H9 (cell line): ENCODE results near the gene RYR1. TPM values are rescaled to one million over a fixed set of nuclear protein-coding genes. Genes with fewer than 3 reads are reported as not detected.
A peak's percentile ranks its signal among the peaks of the same experiment; 100 is the strongest.

Experiments
- DNase-seq: peaks from one replicate; pipeline ENCODE4 v3.0.0-alpha.2; 2017
- H2AFZ ChIP-seq: one replicate; pipeline ENCODE4 v1.6.1; 2013; ENCODE audit warnings: mild to moderate bottlenecking, low read length, control low read depth, moderate library complexity
- H2AK5ac ChIP-seq: 2 replicates; pipeline ENCODE4 v1.6.1; 2013; ENCODE audit warnings: low read length, control low read depth, mixed read lengths; ENCODE audit not compliant: insufficient read length
- H2BK120ac ChIP-seq: one replicate; pipeline ENCODE4 v1.6.1; 2013; ENCODE audit warnings: low read depth, mild to moderate bottlenecking, low read length, control low read depth, inconsistent platforms; ENCODE audit not compliant: poor library complexity, severe bottlenecking
- H2BK12ac ChIP-seq: 2 replicates; pipeline ENCODE4 v1.6.1; 2013; ENCODE audit warnings: low read length, control low read depth, mixed read lengths, low read depth; ENCODE audit not compliant: insufficient read length
- H2BK15ac ChIP-seq: 2 replicates; pipeline ENCODE4 v1.6.1; 2013; ENCODE audit warnings: low read depth, low read length, control low read depth
- H2BK20ac ChIP-seq: one replicate; pipeline ENCODE4 v1.6.1; 2013; ENCODE audit warnings: low read depth, mild to moderate bottlenecking, low read length, control low read depth, inconsistent platforms; ENCODE audit not compliant: poor library complexity, severe bottlenecking
- H2BK5ac ChIP-seq: 2 replicates; pipeline ENCODE4 v1.6.1; 2013; ENCODE audit warnings: low read length, control low read depth, mixed read lengths; ENCODE audit not compliant: insufficient read length
- H3K14ac ChIP-seq: 2 replicates; pipeline ENCODE4 v1.6.1; 2013; ENCODE audit warnings: low read length, control low read depth; ENCODE audit not compliant: insufficient read depth
- H3K18ac ChIP-seq: 2 replicates; pipeline ENCODE4 v1.6.1; 2013; ENCODE audit warnings: low read depth, mild to moderate bottlenecking, mixed read lengths, low read length, control low read depth; ENCODE audit not compliant: insufficient read length
- H3K23ac ChIP-seq: 2 replicates; pipeline ENCODE4 v1.6.1; 2013; ENCODE audit warnings: low read length, control low read depth, mixed read lengths, low read depth; ENCODE audit not compliant: insufficient read length
- H3K23me2 ChIP-seq: 2 replicates; pipeline ENCODE4 v1.6.1; 2013; ENCODE audit warnings: low read depth, mild to moderate bottlenecking, mixed read lengths, low read length, control low read depth; ENCODE audit not compliant: insufficient read length, poor library complexity, severe bottlenecking
- H3K27ac ChIP-seq: 2 replicates; pipeline ENCODE4 v1.5.1; 2013; ENCODE audit warnings: low read length, control low read depth, mixed read lengths, low read depth; ENCODE audit not compliant: insufficient read length
- H3K27me3 ChIP-seq: 2 replicates; pipeline ENCODE4 v1.6.1; 2013; ENCODE audit warnings: low read length, control low read depth, inconsistent platforms; ENCODE audit not compliant: insufficient read depth
- H3K4ac ChIP-seq: 2 replicates; pipeline ENCODE4 v1.6.1; 2013; ENCODE audit warnings: low read depth, mild to moderate bottlenecking, control low read depth, inconsistent platforms, low read length, moderate library complexity
- H3K4me1 ChIP-seq: 2 replicates; pipeline ENCODE4 v1.6.1; 2013; ENCODE audit warnings: low read length, control low read depth, inconsistent platforms; ENCODE audit not compliant: insufficient read depth
- H3K4me2 ChIP-seq: 2 replicates; pipeline ENCODE4 v1.6.1; 2013; ENCODE audit warnings: low read length, control low read depth, mixed read lengths; ENCODE audit not compliant: insufficient read length, insufficient read depth
- H3K56ac ChIP-seq: 2 replicates; pipeline ENCODE4 v1.6.1; 2013; ENCODE audit warnings: low read depth, mild to moderate bottlenecking, mixed read lengths, low read length, control low read depth; ENCODE audit not compliant: insufficient read length
- H3K79me1 ChIP-seq: 2 replicates; pipeline ENCODE4 v1.6.1; 2013; ENCODE audit warnings: low read depth, mild to moderate bottlenecking, moderate library complexity, low read length, control low read depth, inconsistent platforms; ENCODE audit not compliant: insufficient read depth, poor library complexity, severe bottlenecking
- H3K79me2 ChIP-seq: 2 replicates; pipeline ENCODE4 v1.6.1; 2013; ENCODE audit warnings: low read length, control low read depth, inconsistent platforms; ENCODE audit not compliant: insufficient read depth
- H3K9ac ChIP-seq: 2 replicates; pipeline ENCODE4 v1.6.1; 2013; ENCODE audit warnings: low read length, control low read depth, mixed read lengths; ENCODE audit not compliant: insufficient read length; ENCODE audit errors: extremely low read depth
- H3K9me3 ChIP-seq: one replicate; pipeline ENCODE4 v1.6.1; 2013; ENCODE audit warnings: low read depth, low read length, inconsistent platforms; ENCODE audit not compliant: control insufficient read depth
- H3T11ph ChIP-seq: one replicate; pipeline ENCODE4 v1.6.1; 2013; ENCODE audit warnings: mild to moderate bottlenecking, low read length, control low read depth, inconsistent platforms
- H4K20me1 ChIP-seq: one replicate; pipeline ENCODE4 v1.6.1; 2013; ENCODE audit not compliant: control insufficient read depth, insufficient read length, insufficient read depth
- H4K5ac ChIP-seq: 2 replicates; pipeline ENCODE4 v1.6.1; 2013; ENCODE audit warnings: low read depth, mild to moderate bottlenecking, mixed read lengths, low read length, control low read depth; ENCODE audit not compliant: insufficient read length
- H4K8ac ChIP-seq: replicated peaks from 2 replicates; pipeline ENCODE4 v1.6.1; 2013; ENCODE audit warnings: low read length, control low read depth, mixed read lengths, low read depth; ENCODE audit not compliant: insufficient read length
- H4K91ac ChIP-seq: 2 replicates; pipeline ENCODE4 v1.6.1; 2013; ENCODE audit warnings: low read depth, mild to moderate bottlenecking, moderate library complexity, mixed read lengths, low read length, control low read depth; ENCODE audit not compliant: insufficient read length
- H3K27ac Mint-ChIP-seq, 3 experiments: 2 replicates in 2 of 3; 3 replicates in 1 of 3; pipeline ENCODE4 v1.8.0; 2020 to 2021; ENCODE audit warnings: mixed read lengths in 3 of 3, mild to moderate bottlenecking in 1 of 3, moderate library complexity in 1 of 3
- H3K27me3 Mint-ChIP-seq: 2 replicates; pipeline ENCODE4 v1.8.0; 2021; ENCODE audit warnings: low read depth, mild to moderate bottlenecking, moderate library complexity, mixed read lengths
- H3K36me3 Mint-ChIP-seq, 3 experiments: 2 replicates in 2 of 3; 3 replicates in 1 of 3; pipeline ENCODE4 v1.8.0; 2020 to 2021; ENCODE audit warnings: low read depth in 3 of 3, mixed read lengths in 3 of 3; ENCODE audit not compliant: insufficient read depth in 1 of 3
- H3K4me1 Mint-ChIP-seq, 2 experiments: 2 replicates each; pipeline ENCODE4 v1.8.0; 2020; ENCODE audit warnings: mixed read lengths in 2 of 2
- H3K4me3 Mint-ChIP-seq, 2 experiments: 2 replicates in 1 of 2; 3 replicates in 1 of 2; pipeline ENCODE4 v1.8.0; 2020 to 2021; ENCODE audit warnings: mild to moderate bottlenecking in 2 of 2, mixed read lengths in 2 of 2, moderate library complexity in 1 of 2
- H3K9me3 Mint-ChIP-seq, 2 experiments: 2 replicates in 1 of 2; 3 replicates in 1 of 2; pipeline ENCODE4 v1.8.0; 2020; ENCODE audit warnings: mild to moderate bottlenecking in 2 of 2, mixed read lengths in 2 of 2, moderate library complexity in 1 of 2
- WGBS: extraction: QIAGEN DNeasy Blood & Tissue Kit; methylation state at CpG from one replicate; pipeline ENCODE4 v1.1.7; 2013; ENCODE audit warnings: missing lambda C conversion rate, low lambda C conversion rate, mixed read lengths; ENCODE audit not compliant: insufficient read length; ENCODE audit errors: extremely low coverage; 5-methylcytosine and 5-hydroxymethylcytosine counted together
- total RNA-seq: library from RNA; stranded (reverse); gene quantifications from 2 replicates; pipeline ENCODE4 v1.2.1, GENCODE V29; 2021
- TF ChIP-seq, protein P1 (sequence below): fragments of 200-600 bp; sonication (generic); conservative IDR thresholded peaks from 3 replicates; pipeline ENCODE4 v1.8.0; 2021; ENCODE audit warnings: antibody characterized with exemption, mild to moderate bottlenecking

The RYR1 gene
- total RNA-seq, 1 experiment from 2014 or later: 8.9 TPM

DNA sequence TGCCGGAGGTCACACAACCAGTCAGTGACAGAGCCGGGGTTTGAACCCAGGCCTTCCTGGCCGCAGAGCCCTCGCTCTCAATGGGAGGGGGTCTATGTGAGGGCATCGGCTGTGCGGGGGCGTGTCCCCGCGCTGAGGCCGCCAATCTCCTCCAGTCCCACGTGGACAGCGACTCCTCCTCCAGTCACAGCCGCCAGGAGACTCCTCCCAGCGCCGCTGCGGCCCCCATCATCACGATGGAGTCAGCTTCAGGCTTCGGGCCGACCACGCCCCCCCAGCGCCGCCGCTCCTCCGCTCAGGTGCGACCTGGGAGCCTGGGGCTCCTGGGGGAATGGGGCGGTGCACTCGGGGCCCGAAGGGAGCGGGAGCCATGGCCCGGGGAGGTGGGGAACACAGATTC, 39.0 kb upstream of the RYR1 start:
- Histone ChIP-seq H3K23me2 (peaks cover 10% of the 10 kb centered on the region), H3K79me1 (no peaks in the 10 kb centered on the region)

More for the DNA sequence above, 39.0 kb upstream of the RYR1 start:
- H2BK20ac ChIP-seq: no peak overlapping the region
- Mint-ChIP-seq H3K4me3 (peak overlapping the region; percentile 51 to 55), H3K4me1 (peaks cover 39 to 50% of the 10 kb centered on the region in 2 experiments), H3K9me3 (no peaks in the 10 kb centered on the region), H3K27ac (peak overlapping the region in 1 of 3 experiments; percentile 66; a peak in 1 of 7 replicates), H3K27me3 (peaks cover 39% of the 10 kb centered on the region), H3K36me3 (peaks cover 26 to 43% (median 31%) of the 10 kb centered on the region in 3 experiments)
- H3K27me3 ChIP-seq: no peaks in the 10 kb centered on the region; the same call in 1 of the 2 replicates
- no peak overlapping the region for H2BK5ac ChIP-seq
- no peak overlapping the region for H4K8ac ChIP-seq
- TF ChIP-seq, protein P1, sequence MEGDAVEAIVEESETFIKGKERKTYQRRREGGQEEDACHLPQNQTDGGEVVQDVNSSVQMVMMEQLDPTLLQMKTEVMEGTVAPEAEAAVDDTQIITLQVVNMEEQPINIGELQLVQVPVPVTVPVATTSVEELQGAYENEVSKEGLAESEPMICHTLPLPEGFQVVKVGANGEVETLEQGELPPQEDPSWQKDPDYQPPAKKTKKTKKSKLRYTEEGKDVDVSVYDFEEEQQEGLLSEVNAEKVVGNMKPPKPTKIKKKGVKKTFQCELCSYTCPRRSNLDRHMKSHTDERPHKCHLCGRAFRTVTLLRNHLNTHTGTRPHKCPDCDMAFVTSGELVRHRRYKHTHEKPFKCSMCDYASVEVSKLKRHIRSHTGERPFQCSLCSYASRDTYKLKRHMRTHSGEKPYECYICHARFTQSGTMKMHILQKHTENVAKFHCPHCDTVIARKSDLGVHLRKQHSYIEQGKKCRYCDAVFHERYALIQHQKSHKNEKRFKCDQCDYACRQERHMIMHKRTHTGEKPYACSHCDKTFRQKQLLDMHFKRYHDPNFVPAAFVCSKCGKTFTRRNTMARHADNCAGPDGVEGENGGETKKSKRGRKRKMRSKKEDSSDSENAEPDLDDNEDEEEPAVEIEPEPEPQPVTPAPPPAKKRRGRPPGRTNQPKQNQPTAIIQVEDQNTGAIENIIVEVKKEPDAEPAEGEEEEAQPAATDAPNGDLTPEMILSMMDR: no peak
- no peak overlapping the region for H3K18ac ChIP-seq
- no peak overlapping the region for H2BK120ac ChIP-seq
- no peak overlapping the region; the same call in 1 of the 2 replicates for H3K14ac ChIP-seq
- H3K27ac ChIP-seq: no peak overlapping the region
- H4K91ac ChIP-seq: no peak overlapping the region
- no peak overlapping the region for H2BK15ac ChIP-seq
- H4K5ac ChIP-seq: no peak overlapping the region
- no peak overlapping the region for H3K9ac ChIP-seq
- H3K79me2 ChIP-seq: no peaks in the 10 kb centered on the region; the same call in 1 of the 2 replicates
- DNase-seq: peak; percentile 98
- H3K9me3 ChIP-seq: no peaks in the 10 kb centered on the region
- no peak overlapping the region for H3T11ph ChIP-seq
- no peak overlapping the region for H3K4ac ChIP-seq
- H3K4me1 ChIP-seq: no peaks in the 10 kb centered on the region; the same call in 1 of the 2 replicates
- H4K20me1 ChIP-seq: no peaks in the 10 kb centered on the region
- H2AFZ ChIP-seq: no peak overlapping the region
- H2BK12ac ChIP-seq: no peak overlapping the region
- no peak overlapping the region for H3K23ac ChIP-seq
- no CpG with 5 or more reads among the region's 30 CpGs for WGBS
- H2AK5ac ChIP-seq: no peak overlapping the region
- H3K56ac ChIP-seq: no peak overlapping the region
- H3K4me2 ChIP-seq: peak overlapping the region; percentile 20
